Measurements from ENCODE around the gene KRT6A.

KRT6A gene

DNA sequence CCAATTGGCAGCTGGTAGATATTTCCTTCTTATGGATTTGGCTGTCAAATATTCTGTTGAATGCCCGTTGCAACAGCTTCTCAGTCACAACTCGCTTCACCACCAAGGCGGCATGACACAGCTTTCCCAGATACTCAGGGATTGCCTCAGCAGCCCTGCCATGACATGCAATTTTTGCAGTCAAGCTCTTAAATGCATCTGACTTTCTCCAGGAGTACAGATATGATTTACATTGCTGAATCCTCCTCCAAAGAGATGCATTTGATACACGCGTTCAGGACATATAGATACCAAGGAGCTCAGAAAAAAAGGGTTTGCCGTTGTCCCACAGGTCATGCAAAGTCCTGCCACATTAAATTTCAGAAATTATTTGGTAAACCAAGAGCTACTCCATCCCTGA is 20.7 kb upstream of the KRT6A start:
- H3K4me3 ChIP-seq (ENCODE audit: low read length, poor library complexity, severe bottlenecking): no peak overlapping the region
- no peak overlapping the region for H2AFZ ChIP-seq (ENCODE audit: low read length)
- no peaks in the 10 kb centered on the region for H3F3A ChIP-seq (ENCODE audit: low read depth)
- no peaks in the 10 kb centered on the region for H3K9me2 ChIP-seq (replicated peaks; ENCODE audit: low read depth, low read length)
- no peaks in the 10 kb centered on the region for H3K36me3 ChIP-seq (ENCODE audit: insufficient read depth, low read length)
- H3K4me2 ChIP-seq (ENCODE audit: low read depth, low read length, poor library complexity, severe bottlenecking): no peak overlapping the region
- no peaks in the 10 kb centered on the region for H3K27me3 ChIP-seq (ENCODE audit: insufficient read depth, low read length, poor library complexity, severe bottlenecking)
- no peaks in the 10 kb centered on the region for H4K20me1 ChIP-seq (ENCODE audit: insufficient read depth, low read length, poor library complexity, severe bottlenecking)
- no peaks in the 10 kb centered on the region for H3K4me1 ChIP-seq (ENCODE audit: insufficient read depth, low read length, poor library complexity, severe bottlenecking)
- H3K9ac ChIP-seq (ENCODE audit: low read depth, low read length, poor library complexity, severe bottlenecking): no peak overlapping the region
- H3K79me2 ChIP-seq (ENCODE audit: insufficient read depth, low read length): no peaks in the 10 kb centered on the region
- no peaks in the 10 kb centered on the region for H3K9me3 ChIP-seq (ENCODE audit: insufficient read depth, low read depth, low read length)
- TF ChIP-seq EZH2phosphoT487 (IDR thresholded peaks at IDR 0.05; ENCODE audit: borderline replicate concordance) (no peak), CTCF (conservative IDR thresholded peaks at IDR 0.05; ENCODE audit: low read length) (no peak)

DNA sequence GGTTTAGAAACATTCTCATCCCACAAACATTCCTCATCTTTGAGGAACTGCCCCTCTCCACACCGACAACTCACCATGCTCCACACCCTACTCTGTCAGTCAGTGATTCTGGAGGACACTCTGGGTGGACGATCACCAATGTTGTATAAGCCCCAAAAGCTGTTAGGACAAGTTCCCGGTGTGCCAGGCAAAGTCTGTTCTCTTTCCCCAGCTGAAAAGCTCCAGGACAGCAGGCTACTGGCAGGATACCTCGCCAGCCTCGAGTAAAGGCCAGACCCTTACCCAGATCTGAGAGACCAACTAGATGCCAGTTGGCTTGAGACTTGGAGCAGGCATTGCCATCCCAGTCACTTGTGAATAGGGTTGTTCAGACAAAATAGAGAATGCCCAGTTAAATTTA is 15.2 kb upstream of the KRT6A start:
- Histone ChIP-seq H4K20me1 (ENCODE audit: insufficient read depth, low read length, poor library complexity, severe bottlenecking) (no peaks in the 10 kb centered on the region), H3K4me1 (ENCODE audit: insufficient read depth, low read length, poor library complexity, severe bottlenecking) (no peaks in the 10 kb centered on the region), H3K9me2 (replicated peaks; ENCODE audit: low read depth, low read length) (no peaks in the 10 kb centered on the region), H3F3A (ENCODE audit: low read depth) (no peaks in the 10 kb centered on the region), H3K79me2 (ENCODE audit: insufficient read depth, low read length) (no peaks in the 10 kb centered on the region), H3K27me3 (ENCODE audit: insufficient read depth, low read length, poor library complexity, severe bottlenecking) (no peaks in the 10 kb centered on the region), H3K9ac (ENCODE audit: low read depth, low read length, poor library complexity, severe bottlenecking) (no peak overlapping the region), H3K4me3 (ENCODE audit: low read length, poor library complexity, severe bottlenecking) (no peak overlapping the region), H3K4me2 (ENCODE audit: low read depth, low read length, poor library complexity, severe bottlenecking) (no peak overlapping the region), H2AFZ (ENCODE audit: low read length) (no peak overlapping the region), H3K36me3 (ENCODE audit: insufficient read depth, low read length) (no peaks in the 10 kb centered on the region), H3K9me3 (ENCODE audit: insufficient read depth, low read depth, low read length) (no peaks in the 10 kb centered on the region)
- TF ChIP-seq CTCF (conservative IDR thresholded peaks at IDR 0.05; ENCODE audit: low read length) (no peak), EZH2phosphoT487 (IDR thresholded peaks at IDR 0.05; ENCODE audit: borderline replicate concordance) (no peak)

GRCh38 chr12:52506858-52507715 is 14.0 kb upstream of the KRT6A start:
- TF ChIP-seq CTCF (conservative IDR thresholded peaks at IDR 0.05; ENCODE audit: low read length) (peak; percentile 82), EZH2phosphoT487 (IDR thresholded peaks at IDR 0.05; ENCODE audit: borderline replicate concordance) (no peak)
- H2AFZ ChIP-seq (ENCODE audit: low read length): no peak overlapping the region

More at GRCh38 chr12:52506858-52507715, 14.0 kb upstream of the KRT6A start:
- no peaks in the 10 kb centered on the region for H3F3A ChIP-seq (ENCODE audit: low read depth)
- H3K9ac ChIP-seq (ENCODE audit: low read depth, low read length, poor library complexity, severe bottlenecking): no peak overlapping the region
- H3K4me3 ChIP-seq (ENCODE audit: low read length, poor library complexity, severe bottlenecking): no peak overlapping the region
- no peaks in the 10 kb centered on the region for H3K27me3 ChIP-seq (ENCODE audit: insufficient read depth, low read length, poor library complexity, severe bottlenecking)
- H3K9me2 ChIP-seq (replicated peaks; ENCODE audit: low read depth, low read length): no peaks in the 10 kb centered on the region
- no peaks in the 10 kb centered on the region for H4K20me1 ChIP-seq (ENCODE audit: insufficient read depth, low read length, poor library complexity, severe bottlenecking)
- no peaks in the 10 kb centered on the region for H3K79me2 ChIP-seq (ENCODE audit: insufficient read depth, low read length)
- no peak overlapping the region for H3K4me2 ChIP-seq (ENCODE audit: low read depth, low read length, poor library complexity, severe bottlenecking)
- 0 out of 2 replicates have a peak, but pooled peaks cover 3% of the 10 kb centered on the region for H3K9me3 ChIP-seq (ENCODE audit: insufficient read depth, low read depth, low read length)
- H3K36me3 ChIP-seq (ENCODE audit: insufficient read depth, low read length): no peaks in the 10 kb centered on the region
- H3K4me1 ChIP-seq (ENCODE audit: insufficient read depth, low read length, poor library complexity, severe bottlenecking): no peaks in the 10 kb centered on the region
